DND-41 (cell line): ENCODE measurements around the gene DLG2.

Experiments
- ATAC-seq: fragments of 200-7000 bp; cut with Tn5 transposase; 3 replicates; pipeline ENCODE4 v1.9.1; 2021; ENCODE audit warnings: low read depth; ENCODE audit not compliant: insufficient read depth
- DNase-seq: peaks from one replicate; pipeline ENCODE4 v3.0.0-alpha.2; 2020
- H2AFZ ChIP-seq: 2 replicates; pipeline ENCODE4 v1.6.0; 2012; ENCODE audit warnings: low read depth, low read length
- H3K27ac ChIP-seq: 2 replicates; pipeline ENCODE4 v1.5.1; 2012; ENCODE audit warnings: low read length, inconsistent platforms
- H3K27me3 ChIP-seq: fragments of 200-600 bp; sonication (generic); 2 replicates; pipeline ENCODE4 v1.6.0; 2012; ENCODE audit warnings: low read length, mild to moderate bottlenecking, inconsistent platforms; ENCODE audit not compliant: insufficient read depth, poor library complexity
- H3K36me3 ChIP-seq: 2 replicates; pipeline ENCODE4 v1.5.1; 2012; ENCODE audit warnings: low read length, inconsistent platforms; ENCODE audit not compliant: insufficient read depth
- H3K4me1 ChIP-seq: 2 replicates; pipeline ENCODE4 v1.5.1; 2012; ENCODE audit warnings: mild to moderate bottlenecking, low read length; ENCODE audit not compliant: insufficient read depth
- H3K4me2 ChIP-seq: 2 replicates; pipeline ENCODE4 v1.6.0; 2012; ENCODE audit warnings: mild to moderate bottlenecking, moderate library complexity, low read length, inconsistent platforms; ENCODE audit not compliant: insufficient read depth
- H3K4me3 ChIP-seq, 2 experiments: fragments of 200-600 bp in 1 of 2; shearing (Covaris generic) in 1 of 2; 2 replicates each; pipeline ENCODE4 v1.5.1; 2012 to 2016; ENCODE audit warnings: inconsistent platforms in 2 of 2, low read length in 2 of 2, mild to moderate bottlenecking in 2 of 2, low read depth in 1 of 2, moderate library complexity in 1 of 2
- H3K79me2 ChIP-seq: 2 replicates; pipeline ENCODE4 v1.6.0; 2012; ENCODE audit warnings: low read length, inconsistent platforms; ENCODE audit not compliant: insufficient read depth
- H3K9ac ChIP-seq: 2 replicates; pipeline ENCODE4 v1.6.0; 2012; ENCODE audit warnings: low read depth, mild to moderate bottlenecking, inconsistent platforms, low read length, moderate library complexity
- H3K9me3 ChIP-seq: 2 replicates; pipeline ENCODE4 v1.5.1; 2012; ENCODE audit warnings: low read length, moderate library complexity, mild to moderate bottlenecking, inconsistent platforms; ENCODE audit not compliant: insufficient read depth, severe bottlenecking
- H4K20me1 ChIP-seq: 2 replicates; pipeline ENCODE4 v1.6.0; 2012; ENCODE audit warnings: low read length; ENCODE audit not compliant: insufficient read depth
- CTCF ChIP-seq: IDR thresholded peaks from 2 replicates; pipeline ENCODE4 v1.5.1; 2012; ENCODE audit warnings: borderline replicate concordance, low read length, moderate library complexity, mild to moderate bottlenecking; ENCODE audit not compliant: poor library complexity, severe bottlenecking; ENCODE audit errors: extremely low read depth
- EZH2 ChIP-seq: IDR thresholded peaks from 3 replicates; pipeline ENCODE4 v1.6.1; 2012; ENCODE audit warnings: borderline replicate concordance, low read depth, mild to moderate bottlenecking, moderate library complexity, low read length, inconsistent platforms; ENCODE audit not compliant: severe bottlenecking

The DLG2 gene

GRCh38 chr11:84250834-84251613 is 1376.1 kb downstream of the DLG2 start:
- Histone ChIP-seq H3K27ac (no peak overlapping the region), H4K20me1 (no peaks in the 10 kb centered on the region), H3K79me2 (no peaks in the 10 kb centered on the region), H3K4me1 (no peaks in the 10 kb centered on the region), H3K9ac (no peak overlapping the region), H3K36me3 (no peaks in the 10 kb centered on the region), H2AFZ (no peak overlapping the region), H3K4me2 (no peak overlapping the region), H3K4me3 (no peak overlapping the region), H3K9me3 (no peaks in the 10 kb centered on the region), H3K27me3 (no peaks in the 10 kb centered on the region)
- TF ChIP-seq EZH2 (no peak), CTCF (no peak)
- ATAC-seq (no peak), DNase-seq (no peak)

DNA sequence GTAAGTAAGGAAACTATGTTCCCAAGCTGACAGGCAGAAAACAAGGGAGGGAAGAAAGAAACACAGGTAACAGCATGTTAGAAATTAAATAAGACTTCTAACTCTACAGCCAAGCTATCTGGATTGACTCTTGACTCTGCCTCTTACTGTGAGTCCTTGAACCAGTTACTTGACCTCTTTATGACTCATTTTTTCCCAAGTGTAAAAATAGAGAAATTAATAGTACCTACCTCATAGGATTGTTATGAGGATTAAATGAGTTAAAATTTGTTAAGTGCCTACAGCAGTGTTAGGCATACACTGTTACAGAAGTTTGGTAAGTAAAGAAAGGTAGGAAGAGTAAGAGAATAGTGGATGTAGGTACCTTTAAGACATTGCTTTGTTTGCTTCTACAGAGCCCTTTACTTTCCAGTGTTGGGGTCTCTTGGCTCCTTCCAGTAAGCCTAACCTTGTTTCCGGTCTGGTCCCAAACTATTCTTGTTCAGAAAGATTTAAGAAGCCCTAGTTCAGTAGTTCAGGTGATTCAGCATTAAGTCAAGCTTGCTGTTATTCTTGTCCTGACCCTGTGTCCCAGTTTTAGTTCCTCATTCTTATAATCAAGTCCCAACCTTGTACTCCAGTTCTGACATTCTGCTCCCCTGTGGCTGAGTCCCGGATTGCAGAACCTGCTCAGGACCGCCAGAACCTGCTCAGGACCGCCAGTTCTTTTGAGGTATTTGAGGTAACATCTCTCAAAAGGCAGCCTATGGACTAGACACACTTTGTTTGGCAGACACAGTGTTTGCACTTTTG is 1377.6 kb downstream of the DLG2 start:
- no peak overlapping the region for H3K4me2 ChIP-seq
- no peaks in the 10 kb centered on the region for H3K79me2 ChIP-seq
- no peak for DNase-seq
- no peak overlapping the region for H3K9ac ChIP-seq
- no peaks in the 10 kb centered on the region for H3K36me3 ChIP-seq
- no peaks in the 10 kb centered on the region for H4K20me1 ChIP-seq
- H3K9me3 ChIP-seq, result no peaks in the 10 kb centered on the region
- H3K27ac ChIP-seq, result no peak overlapping the region
- ATAC-seq, result no peak
- no peak overlapping the region for H3K4me3 ChIP-seq
- no peaks in the 10 kb centered on the region for H3K4me1 ChIP-seq
- H2AFZ ChIP-seq, result no peak overlapping the region
- TF ChIP-seq CTCF, result no peak
- TF ChIP-seq EZH2, result no peak
- no peaks in the 10 kb centered on the region for H3K27me3 ChIP-seq

DNA sequence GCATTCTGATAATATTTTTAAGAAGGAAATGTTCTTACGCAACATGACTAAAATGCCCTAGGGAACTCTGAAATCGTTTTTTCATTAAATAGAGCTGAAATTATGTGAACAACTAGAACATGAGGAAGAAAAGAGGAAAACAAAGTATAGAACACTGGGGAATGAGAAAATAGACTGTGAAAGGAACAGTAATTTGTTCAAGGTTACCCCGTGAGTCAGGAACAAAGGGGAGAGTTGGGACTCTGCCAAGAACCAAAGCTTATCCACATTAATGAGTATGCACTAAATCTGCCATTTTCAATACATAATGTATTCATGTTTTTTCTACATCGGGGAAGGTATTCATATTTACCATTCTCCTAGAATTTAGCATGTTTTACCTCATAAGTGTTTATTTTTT is 1379.2 kb downstream of the DLG2 start:
- H3K4me1 ChIP-seq, result no peaks in the 10 kb centered on the region
- H3K36me3 ChIP-seq, result no peaks in the 10 kb centered on the region
- TF ChIP-seq CTCF, result no peak
- TF ChIP-seq EZH2, result no peak
- no peak overlapping the region for H3K9ac ChIP-seq
- H2AFZ ChIP-seq, result no peak overlapping the region
- H3K27ac ChIP-seq, result no peak overlapping the region
- H3K4me2 ChIP-seq, result no peak overlapping the region
- no peaks in the 10 kb centered on the region for H4K20me1 ChIP-seq
- ATAC-seq (no peak), DNase-seq (no peak)
- no peaks in the 10 kb centered on the region for H3K27me3 ChIP-seq
- no peaks in the 10 kb centered on the region for H3K9me3 ChIP-seq
- no peak overlapping the region for H3K4me3 ChIP-seq
- no peaks in the 10 kb centered on the region for H3K79me2 ChIP-seq
